GM06990 (cell line): ENCODE results near the gene RIMS4.

Source experiments
- DNase-seq: peaks from one replicate; pipeline ENCODE4 v3.0.0-alpha.2; 2011; ENCODE audit not compliant: insufficient read length; ENCODE audit errors: extremely low read depth
- H3K27me3 ChIP-seq: replicated peaks from 2 replicates; pipeline ENCODE4 v1.6.0; 2011; ENCODE audit warnings: low read length; ENCODE audit not compliant: control insufficient read depth, insufficient read depth
- H3K36me3 ChIP-seq: 2 replicates; pipeline ENCODE4 v1.5.1; 2011; ENCODE audit warnings: low read length; ENCODE audit not compliant: control insufficient read depth, insufficient read depth
- H3K4me3 ChIP-seq: replicated peaks from 2 replicates; pipeline ENCODE4 v1.5.1; 2011; ENCODE audit warnings: low read depth, mild to moderate bottlenecking, control low read depth, low read length
- TF ChIP-seq, protein P1 (sequence below): IDR thresholded peaks from 2 replicates; pipeline ENCODE4 v1.5.1; 2011; ENCODE audit warnings: low read length, control low read depth, mild to moderate bottlenecking, inconsistent platforms; ENCODE audit not compliant: insufficient read depth, poor library complexity, severe bottlenecking

RIMS4 gene

DNA sequence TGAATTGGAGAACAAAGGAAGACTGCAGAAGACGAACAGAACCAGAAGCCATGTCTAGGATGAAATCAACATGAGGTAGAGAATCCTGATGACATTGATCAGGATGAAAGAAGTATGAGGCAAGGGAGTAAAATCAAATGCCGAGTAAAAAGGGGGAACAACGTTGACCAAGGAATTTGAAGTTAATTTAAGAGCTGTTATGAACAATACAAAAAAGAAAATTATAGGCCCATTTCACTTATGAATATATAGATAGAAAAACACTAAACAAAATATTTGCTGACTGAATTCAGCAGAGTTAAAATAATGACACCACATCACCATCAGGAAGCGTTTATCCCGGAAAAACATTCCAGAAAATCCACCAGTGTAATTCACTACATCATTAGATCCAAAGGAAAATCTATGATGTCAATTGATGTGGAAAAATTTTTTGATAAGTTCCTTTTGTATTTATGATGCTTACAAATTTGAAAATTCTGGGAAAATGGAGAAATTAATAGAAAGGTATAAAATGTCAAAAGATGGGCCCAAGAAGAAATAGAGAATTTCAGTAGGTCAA, 103.2 kb downstream of the RIMS4 start:
- TF ChIP-seq, protein P1, sequence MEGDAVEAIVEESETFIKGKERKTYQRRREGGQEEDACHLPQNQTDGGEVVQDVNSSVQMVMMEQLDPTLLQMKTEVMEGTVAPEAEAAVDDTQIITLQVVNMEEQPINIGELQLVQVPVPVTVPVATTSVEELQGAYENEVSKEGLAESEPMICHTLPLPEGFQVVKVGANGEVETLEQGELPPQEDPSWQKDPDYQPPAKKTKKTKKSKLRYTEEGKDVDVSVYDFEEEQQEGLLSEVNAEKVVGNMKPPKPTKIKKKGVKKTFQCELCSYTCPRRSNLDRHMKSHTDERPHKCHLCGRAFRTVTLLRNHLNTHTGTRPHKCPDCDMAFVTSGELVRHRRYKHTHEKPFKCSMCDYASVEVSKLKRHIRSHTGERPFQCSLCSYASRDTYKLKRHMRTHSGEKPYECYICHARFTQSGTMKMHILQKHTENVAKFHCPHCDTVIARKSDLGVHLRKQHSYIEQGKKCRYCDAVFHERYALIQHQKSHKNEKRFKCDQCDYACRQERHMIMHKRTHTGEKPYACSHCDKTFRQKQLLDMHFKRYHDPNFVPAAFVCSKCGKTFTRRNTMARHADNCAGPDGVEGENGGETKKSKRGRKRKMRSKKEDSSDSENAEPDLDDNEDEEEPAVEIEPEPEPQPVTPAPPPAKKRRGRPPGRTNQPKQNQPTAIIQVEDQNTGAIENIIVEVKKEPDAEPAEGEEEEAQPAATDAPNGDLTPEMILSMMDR, result no peak
- Histone ChIP-seq H3K4me3 (no peak overlapping the region), H3K36me3 (no peaks in the 10 kb centered on the region), H3K27me3 (no peaks in the 10 kb centered on the region)
- DNase-seq, result no peak

DNA sequence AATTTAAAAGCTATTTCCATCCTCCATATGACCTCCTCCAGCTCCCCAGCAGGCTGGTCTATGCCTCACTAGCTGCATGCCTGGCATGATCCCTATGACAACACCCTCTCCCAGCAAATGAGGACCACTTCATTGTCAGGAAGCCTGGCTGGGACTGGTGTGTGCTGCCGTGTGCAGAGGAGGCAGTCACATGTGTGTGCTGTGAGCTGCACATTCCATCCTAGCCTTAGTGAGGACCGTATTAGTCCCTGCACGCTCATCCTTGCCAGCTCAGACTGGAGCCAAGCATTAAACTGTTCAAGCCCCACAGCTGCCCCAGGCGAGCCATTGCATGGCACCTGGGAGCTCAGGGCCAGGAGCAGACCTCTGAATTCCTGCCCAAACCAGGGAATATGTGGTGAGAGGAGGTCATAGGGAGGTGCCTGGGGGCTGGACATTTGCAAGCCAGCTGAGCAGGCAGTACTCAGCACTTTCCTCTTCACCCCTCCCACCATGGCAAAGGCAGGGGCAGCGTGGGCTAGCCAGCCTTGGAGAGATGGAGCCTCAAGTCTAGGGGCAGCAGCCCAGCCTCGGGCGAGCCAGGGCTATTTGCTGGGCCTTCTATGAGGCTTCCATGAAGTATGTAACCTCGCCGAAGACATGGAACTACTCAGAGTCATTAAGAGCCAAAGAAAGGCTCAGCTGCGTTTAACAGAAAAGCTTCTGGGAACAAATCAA, 103.9 kb downstream of the RIMS4 start:
- Histone ChIP-seq H3K4me3 (no peak overlapping the region), H3K36me3 (no peaks in the 10 kb centered on the region), H3K27me3 (no peaks in the 10 kb centered on the region)
- TF ChIP-seq, protein P1, result no peak
- DNase-seq, result no peak

DNA sequence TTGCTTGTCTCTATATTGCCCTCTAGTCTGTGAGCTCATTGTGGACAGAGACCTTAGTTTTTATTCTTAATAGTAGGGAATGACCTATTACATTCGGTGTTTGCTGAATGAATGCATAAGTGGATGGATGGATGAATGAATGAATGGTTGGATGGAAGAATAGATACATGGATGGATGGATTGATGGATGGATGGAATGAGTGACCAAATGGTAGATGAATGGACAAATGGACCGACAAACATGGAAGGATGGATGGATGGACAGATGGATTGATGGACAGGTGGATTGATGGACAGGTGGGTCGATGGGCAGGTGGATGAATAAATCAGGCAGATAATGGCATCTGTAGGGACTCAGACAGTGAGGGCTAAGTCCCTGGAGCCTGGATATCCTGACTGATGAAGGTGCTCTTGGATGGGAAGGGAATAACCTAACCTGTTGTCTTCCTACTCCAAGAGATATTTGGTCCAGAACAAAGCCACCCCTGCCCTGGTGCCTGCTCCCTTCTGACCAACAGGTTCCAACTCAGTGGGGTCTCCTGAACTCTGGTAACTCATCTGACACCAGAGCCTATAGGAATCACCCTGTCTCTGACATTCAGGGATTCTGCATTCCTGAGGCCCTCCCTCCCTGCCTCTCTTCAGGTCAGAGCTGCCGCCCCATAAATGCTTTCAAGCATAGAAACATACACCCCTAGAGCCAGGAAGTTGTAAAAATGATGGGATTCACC, 104.8 kb downstream of the RIMS4 start:
- Histone ChIP-seq H3K36me3 (no peaks in the 10 kb centered on the region), H3K4me3 (no peak overlapping the region), H3K27me3 (no peaks in the 10 kb centered on the region)
- no peak for DNase-seq
- TF ChIP-seq, protein P1, result no peak

DNA sequence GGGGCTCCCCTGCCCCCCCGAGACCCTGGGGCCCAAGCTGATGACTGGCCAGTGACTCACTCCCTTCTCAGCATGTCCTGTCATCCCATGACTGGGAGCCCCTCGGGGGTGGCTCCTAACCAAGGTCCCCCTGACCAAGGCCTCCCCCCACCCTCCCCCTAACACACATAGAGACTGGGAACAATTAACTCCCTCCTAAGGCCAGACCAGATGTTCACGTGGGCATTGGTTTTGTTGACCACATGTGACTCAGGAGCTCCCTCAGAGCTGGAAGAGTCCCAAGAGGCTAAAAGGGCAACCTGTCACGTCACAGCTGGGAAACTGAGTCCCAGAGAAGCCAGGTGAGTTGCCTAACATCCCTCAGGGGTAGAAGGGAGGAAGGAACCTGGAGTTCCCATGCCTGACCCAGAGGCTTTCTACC, 105.8 kb downstream of the RIMS4 start:
- DNase-seq, result no peak
- Histone ChIP-seq H3K36me3 (no peaks in the 10 kb centered on the region), H3K27me3 (no peaks in the 10 kb centered on the region), H3K4me3 (no peak overlapping the region)
- TF ChIP-seq, protein P1, result no peak

DNA sequence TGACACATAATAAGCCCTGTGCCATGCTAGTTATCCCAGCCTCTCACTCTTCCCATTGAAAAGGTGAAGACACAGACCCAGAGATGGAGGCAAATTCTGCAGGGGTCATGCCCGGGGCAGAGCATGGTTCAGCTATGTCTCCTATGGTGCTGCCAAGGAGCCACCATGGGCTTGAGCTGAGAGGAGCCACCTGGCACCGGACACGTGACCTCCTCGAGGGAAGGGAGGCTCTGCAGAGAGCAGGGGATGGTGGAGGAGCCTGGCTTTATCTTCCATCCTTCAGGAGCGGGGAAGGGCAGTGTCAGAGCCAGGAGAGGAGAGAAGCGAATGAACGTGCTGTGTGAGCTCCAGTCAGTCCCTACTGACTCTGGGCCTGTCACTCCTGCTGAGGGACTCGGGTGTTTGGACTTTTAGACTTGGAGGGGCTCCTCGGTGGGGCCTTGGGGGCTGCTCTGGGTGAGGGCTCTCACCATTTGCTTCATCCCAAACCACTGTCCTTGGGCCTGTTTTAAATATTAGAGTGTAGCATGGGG, 106.3 kb downstream of the RIMS4 start:
- Histone ChIP-seq H3K4me3 (no peak overlapping the region), H3K36me3 (no peaks in the 10 kb centered on the region), H3K27me3 (no peaks in the 10 kb centered on the region)
- DNase-seq, result no peak
- TF ChIP-seq, protein P1, result no peak
